ENCODE measurements around the gene ZDHHC11. TPM values are rescaled to one million over a fixed set of nuclear protein-coding genes. Genes with fewer than 3 reads are reported as not detected.

Gene ZDHHC11
- polyA plus RNA-seq, 2 donors = 2.4 to 4.0 TPM

Other genes with a start within 250 kb of the ZDHHC11 start
- gene CEP72, start 238.6 kb downstream of the ZDHHC11 start, polyA plus RNA-seq = 1 to 10 TPM; 3.1 to 7.0 TPM
- 1 to 10 TPM; 1.7 to 2.7 TPM for gene TPPP, start 157.6 kb downstream of the ZDHHC11 start, polyA plus RNA-seq
- gene ZDHHC11B, start 66.3 kb downstream of the ZDHHC11 start, polyA plus RNA-seq = 1 to 10 TPM; 2.6 to 5.2 TPM
- gene BRD9, start 41.8 kb upstream of the ZDHHC11 start, polyA plus RNA-seq = 10 to 100 TPM; 18.4 to 20.6 TPM
- 1 to 10 TPM; 4.3 to 6.6 TPM for gene TRIP13, start 41.9 kb upstream of the ZDHHC11 start, polyA plus RNA-seq
- 1 to 10 TPM; 4.2 to 4.5 TPM for gene NKD2, start 157.8 kb upstream of the ZDHHC11 start, polyA plus RNA-seq